ENCODE results near the gene CHST4. TPM values are rescaled to one million over a fixed set of nuclear protein-coding genes. Genes with fewer than 3 reads are reported as not detected.
"Not testable (repeated sequence)": the region's sequence is repeated elsewhere in the genome, so short reads cannot be mapped to it uniquely, and the experiment has no call there.

CHST4 gene
- total and polyA plus RNA-seq, 8 donors, result not detected

- Histone ChIP-seq H3K36me3 (no peaks in the 10 kb centered on the region), H3K4me3 (no peak overlapping the region), H3K27ac (no peak overlapping the region), H3K27me3 (no peaks in the 10 kb centered on the region), H3K9me3 (peaks cover 0 to 16% (median 8%) of the 10 kb centered on the region in 4 donors), H3K4me1 (peaks cover 0 to 10% (median 8%) of the 10 kb centered on the region in 4 donors)
- TF ChIP-seq POLR2A (IDR thresholded peaks at IDR 0.05) (no peak), POLR2AphosphoS5 (IDR thresholded peaks at IDR 0.05) (no peak), CTCF (IDR thresholded peaks at IDR 0.05) (no peak), EP300 (IDR thresholded peaks at IDR 0.05) (no peak)
- no peak for DNase-seq
- intact Hi-C loops (cut with DNase I; ENCODE audit: low total_unique reads), result no loop called here
Measured at GRCh38 chr16:71559855-71560254, 33.6 kb downstream of the CHST4 start.

- DNase-seq; H3K36me3 ChIP-seq; H3K27ac ChIP-seq; intact Hi-C loops (cut with DNase I; ENCODE audit: low total_unique reads); H3K4me3 ChIP-seq; H3K27me3 ChIP-seq: not testable (repeated sequence)
- Histone ChIP-seq H3K9me3 (peaks cover 0 to 16% (median 8%) of the 10 kb centered on the region in 4 donors), H3K4me1 (peaks cover 11 to 21% (median 19%) of the 10 kb centered on the region in 4 donors)
- 66 to 86% (median 77%) methylated on average over 8 of the region's 8 CpGs for WGBS, 5 donors
Measured at GRCh38 chr16:71561886-71562285, 35.7 kb downstream of the CHST4 start.

- DNase-seq, result no peak
- peaks cover 0 to 16% (median 8%) of the 10 kb centered on the region in 4 donors for H3K9me3 ChIP-seq
- TF ChIP-seq CTCF (IDR thresholded peaks at IDR 0.05) (no peak), POLR2AphosphoS5 (IDR thresholded peaks at IDR 0.05) (no peak), POLR2A (IDR thresholded peaks at IDR 0.05) (no peak), EP300 (IDR thresholded peaks at IDR 0.05) (no peak)
- intact Hi-C loops (cut with DNase I; ENCODE audit: low total_unique reads), result no loop called here
- 93 to 100% (median 98%) methylated on average over 1 of the region's 1 CpG for WGBS, 5 donors
- no peak overlapping the region for H3K4me3 ChIP-seq
- peaks cover 11 to 21% (median 19%) of the 10 kb centered on the region in 4 donors for H3K4me1 ChIP-seq
- H3K27me3 ChIP-seq, result no peaks in the 10 kb centered on the region
- H3K27ac ChIP-seq, result no peak overlapping the region
- no peaks in the 10 kb centered on the region for H3K36me3 ChIP-seq
Measured at GRCh38 chr16:71562552-71562951, 36.3 kb downstream of the CHST4 start.

GRCh38 chr16:71564335-71564967 lies 38.2 kb downstream of the CHST4 start:
- no peaks in the 10 kb centered on the region for H3K36me3 ChIP-seq
- no peak for DNase-seq
- peak overlapping the region; percentile 52 to 56 (median 54) for H3K4me3 ChIP-seq
- peak overlapping the region in 4 of 5 donors; percentile 77 to 80 (median 78) for H3K27ac ChIP-seq
- H3K4me1 ChIP-seq, result peaks cover 11 to 21% (median 19%) of the 10 kb centered on the region in 4 donors
- H3K9me3 ChIP-seq, result peaks cover 0 to 16% (median 8%) of the 10 kb centered on the region in 4 donors
- WGBS, 5 donors, result 6 to 10% (median 6%) methylated on average over 15 to 19 of the region's 19 CpGs
- TF ChIP-seq CTCF (IDR thresholded peaks at IDR 0.05) (no peak), POLR2A (IDR thresholded peaks at IDR 0.05) (no peak), POLR2AphosphoS5 (IDR thresholded peaks at IDR 0.05) (no peak), EP300 (IDR thresholded peaks at IDR 0.05) (no peak)
- intact Hi-C loops (cut with DNase I; ENCODE audit: low total_unique reads), result no loop called here
- no peaks in the 10 kb centered on the region for H3K27me3 ChIP-seq

All from stomach (tissue), 9 donors.